Kidney (tissue), 14 donors: Measurements from ENCODE around the gene TLDC2. TPM values are rescaled to one million over a fixed set of nuclear protein-coding genes. Genes with fewer than 3 reads are reported as not detected.

Experiments used
- DNase-seq, 5 donors: peaks; one replicate each; pipeline ENCODE4 v3.0.0-alpha.2; 2013 to 2020
- FAIRE-seq: peaks from 2 replicates; lab custom pipeline; 2012; peaks lifted over from hg19 to GRCh38; lab: Jason Lieb, UNC
- H3K27ac ChIP-seq, 2 donors: one replicate each; pipeline ENCODE4 v1.7.0; 2013; ENCODE audit warnings: low read depth in 2 of 2, low read length in 2 of 2, inconsistent platforms in 1 of 2
- H3K27me3 ChIP-seq: one replicate; pipeline ENCODE4 v1.7.1; 2013; ENCODE audit warnings: low read length, inconsistent platforms; ENCODE audit not compliant: control insufficient read depth, insufficient read depth
- H3K36me3 ChIP-seq, 3 donors: one replicate each; pipeline versions ENCODE4 v1.7.0 to v1.7.1; 2013; ENCODE audit warnings: low read length in 3 of 3, control low read depth in 1 of 3, inconsistent platforms in 1 of 3; ENCODE audit not compliant: insufficient read depth in 3 of 3, control insufficient read depth in 2 of 3
- H3K4me1 ChIP-seq, 3 donors: one replicate each; pipeline versions ENCODE4 v1.7.0 to v1.7.1; 2013; ENCODE audit warnings: low read length in 3 of 3, inconsistent platforms in 1 of 3, low read depth in 1 of 3; ENCODE audit not compliant: control insufficient read depth in 2 of 3, insufficient read depth in 2 of 3
- H3K4me3 ChIP-seq, 3 donors: one replicate each; pipeline versions ENCODE4 v1.7.0 to v1.8.1; 2013; ENCODE audit warnings: low read length in 3 of 3, control low read depth in 1 of 3, inconsistent platforms in 1 of 3
- H3K9ac ChIP-seq, 3 donors: one replicate each; pipeline versions ENCODE4 v1.7.0 to v1.7.1; 2013; ENCODE audit warnings: low read length in 3 of 3, control low read depth in 1 of 3, inconsistent platforms in 1 of 3
- H3K9me3 ChIP-seq, 3 donors: one replicate each; pipeline versions ENCODE4 v1.7.0 to v1.7.1; 2013; ENCODE audit warnings: low read length in 3 of 3, control low read depth in 1 of 3, inconsistent platforms in 1 of 3; ENCODE audit not compliant: control insufficient read depth in 2 of 3, insufficient read depth in 1 of 3
- intact Hi-C: fragments of 100-400 bp; cut with DNase I; formaldehyde crosslinking; loops from one replicate; pipeline ENCODE4 v1.11.1; 2022
- polyA plus RNA-seq: library from polyadenylated mRNA; stranded (reverse); fragments of 350-450 nt; fragmentation: Illumina TruSeq; extraction: RNeasy Lipid Tissue Mini Kit (QIAGEN cat#74804); gene quantifications from one replicate; pipeline ENCODE4 v1.2.3, GENCODE V29; 2014; ENCODE audit warnings: low read depth, low replicate concordance; ENCODE audit not compliant: insufficient read depth
- total RNA-seq: library from RNA; stranded (reverse); fragmentation: NEBNext Ultra II Directional; extraction: Animal tissue kit (Norgen Biotek cat#: 25700); gene quantifications from one replicate; pipeline ENCODE4 v1.2.1, GENCODE V29; 2021
- TF ChIP-seq, protein P1 (sequence below): IDR thresholded peaks from 3 replicates; pipeline ENCODE4 v1.5.1; 2012; ENCODE audit warnings: mild to moderate bottlenecking, moderate library complexity, borderline replicate concordance; ENCODE audit not compliant: insufficient read depth; ENCODE audit errors: extremely low read depth
- donor health status: control.
- donor health status: control.
- donor health status: control.
- donor health status: control.
- donor health status: control.
- donor health status: DM: yes; HTN: yes; CAD: no.
- donor health status: Normal renal cell carcinoma (clear cell type).

The TLDC2 gene
- total and polyA plus RNA-seq, 2 donors from 2014 or later, result 2.3 to 8.5 TPM

DNA sequence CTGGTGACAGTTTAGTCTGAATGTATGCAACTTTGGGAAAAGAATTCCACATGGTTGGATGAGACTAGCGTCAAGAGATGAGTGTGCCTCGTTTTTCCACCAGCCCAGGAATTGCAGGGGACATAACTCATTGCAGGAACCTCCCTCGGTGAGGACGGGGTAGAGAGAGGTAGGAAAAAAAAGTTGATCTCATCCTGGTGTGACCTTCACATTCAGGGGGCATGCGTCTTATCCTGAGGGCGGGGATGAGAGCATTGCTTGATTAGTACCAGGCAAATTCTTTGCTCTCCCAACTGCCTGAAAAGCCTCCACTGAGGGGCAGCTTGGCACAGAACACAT is 11.8 kb downstream of the TLDC2 start:
- no peak overlapping the region for H3K9ac ChIP-seq

DNA sequence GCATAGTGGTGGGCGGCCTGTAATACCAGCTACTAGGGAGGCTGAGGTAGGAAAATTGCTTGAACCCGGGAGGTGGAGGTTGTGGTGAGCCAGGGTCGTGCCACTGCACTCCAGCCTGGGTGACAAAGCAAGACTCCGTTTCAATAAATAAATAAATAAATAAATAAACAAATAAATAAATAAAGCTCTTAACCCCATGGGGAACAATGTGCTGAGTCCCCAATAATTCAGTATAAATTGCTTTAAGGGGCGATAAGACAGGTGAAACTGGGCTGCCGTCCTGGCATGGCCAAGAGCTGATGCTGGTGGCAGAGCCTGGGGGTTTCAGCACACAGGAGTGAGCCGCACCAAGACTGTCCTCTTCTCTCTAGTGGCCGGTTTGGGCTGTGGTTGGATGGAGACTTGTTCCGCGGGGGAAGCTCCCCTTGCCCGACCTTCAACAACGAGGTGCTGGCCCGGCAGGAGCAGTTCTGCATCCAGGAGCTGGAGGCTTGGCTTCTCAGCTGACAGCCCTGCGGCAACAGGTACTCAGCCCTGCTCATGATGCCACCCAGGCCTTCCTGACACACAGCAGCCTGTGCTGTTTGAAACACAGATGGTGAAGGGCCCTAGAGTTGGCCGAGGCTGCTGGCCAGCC is 13.1 kb downstream of the TLDC2 start:
- TF ChIP-seq, protein P1, sequence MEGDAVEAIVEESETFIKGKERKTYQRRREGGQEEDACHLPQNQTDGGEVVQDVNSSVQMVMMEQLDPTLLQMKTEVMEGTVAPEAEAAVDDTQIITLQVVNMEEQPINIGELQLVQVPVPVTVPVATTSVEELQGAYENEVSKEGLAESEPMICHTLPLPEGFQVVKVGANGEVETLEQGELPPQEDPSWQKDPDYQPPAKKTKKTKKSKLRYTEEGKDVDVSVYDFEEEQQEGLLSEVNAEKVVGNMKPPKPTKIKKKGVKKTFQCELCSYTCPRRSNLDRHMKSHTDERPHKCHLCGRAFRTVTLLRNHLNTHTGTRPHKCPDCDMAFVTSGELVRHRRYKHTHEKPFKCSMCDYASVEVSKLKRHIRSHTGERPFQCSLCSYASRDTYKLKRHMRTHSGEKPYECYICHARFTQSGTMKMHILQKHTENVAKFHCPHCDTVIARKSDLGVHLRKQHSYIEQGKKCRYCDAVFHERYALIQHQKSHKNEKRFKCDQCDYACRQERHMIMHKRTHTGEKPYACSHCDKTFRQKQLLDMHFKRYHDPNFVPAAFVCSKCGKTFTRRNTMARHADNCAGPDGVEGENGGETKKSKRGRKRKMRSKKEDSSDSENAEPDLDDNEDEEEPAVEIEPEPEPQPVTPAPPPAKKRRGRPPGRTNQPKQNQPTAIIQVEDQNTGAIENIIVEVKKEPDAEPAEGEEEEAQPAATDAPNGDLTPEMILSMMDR, result no peak
- H3K27me3 ChIP-seq, result no peaks in the 10 kb centered on the region
- peaks cover 0 to 4% (median 0%) of the 10 kb centered on the region in 3 donors for H3K36me3 ChIP-seq
- H3K4me3 ChIP-seq, result no peak overlapping the region
- no peaks in the 10 kb centered on the region for H3K9me3 ChIP-seq
- H3K4me1 ChIP-seq, result peaks cover 0 to 6% (median 2%) of the 10 kb centered on the region in 3 donors
- intact Hi-C loops, result no loop called here
- H3K9ac ChIP-seq, result no peak overlapping the region
- H3K27ac ChIP-seq, result no peak overlapping the region
- FAIRE-seq, result no peak
- no peak for DNase-seq

More for the DNA sequence above, 11.8 kb downstream of the TLDC2 start:
- Histone ChIP-seq H3K36me3 (no peaks in the 10 kb centered on the region), H3K4me3 (peak overlapping the region in 1 of 3 donors; percentile 33), H3K27ac (no peak overlapping the region), H3K4me1 (peaks cover 0 to 7% (median 2%) of the 10 kb centered on the region in 3 donors), H3K9me3 (no peaks in the 10 kb centered on the region), H3K27me3 (no peaks in the 10 kb centered on the region)
- intact Hi-C loops, result no loop called here
- FAIRE-seq, result no peak
- TF ChIP-seq, protein P1, result no peak
- DNase-seq, result peak in 1 of 5 donors; percentile 67

DNA sequence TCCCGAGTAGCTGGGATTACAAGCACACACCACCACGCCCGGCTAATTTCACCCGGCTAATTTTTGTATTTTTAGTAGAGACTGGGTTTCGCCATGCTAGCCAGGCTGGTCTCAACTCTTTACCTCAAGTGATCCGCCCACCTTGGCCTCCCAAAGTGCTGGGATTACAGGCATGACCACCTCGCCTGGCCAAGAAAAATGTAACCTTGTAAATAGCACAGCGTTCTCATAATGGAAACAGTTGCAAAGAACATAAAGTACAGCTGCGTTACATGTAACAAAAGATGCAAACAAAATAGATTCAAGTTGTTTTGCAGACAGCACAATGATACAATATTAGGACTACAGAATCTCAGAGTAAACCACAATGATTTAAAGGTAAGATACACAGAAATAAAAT is 14.6 kb downstream of the TLDC2 start:
- Histone ChIP-seq H3K27me3 (no peaks in the 10 kb centered on the region), H3K4me1 (peaks cover 0 to 6% (median 2%) of the 10 kb centered on the region in 3 donors), H3K9ac (no peak overlapping the region), H3K9me3 (no peaks in the 10 kb centered on the region), H3K36me3 (peaks cover 0 to 4% (median 0%) of the 10 kb centered on the region in 3 donors), H3K4me3 (no peak overlapping the region), H3K27ac (no peak overlapping the region)
- DNase-seq (no peak), FAIRE-seq (no peak)
- TF ChIP-seq, protein P1, result no peak
- intact Hi-C loops, result no loop called here
